Sigmoid colon (tissue), 7 donors: Measurements from ENCODE around the gene ANKRD6. TPM values are rescaled to one million over a fixed set of nuclear protein-coding genes. Genes with fewer than 3 reads are reported as not detected.

Source experiments
- DNase-seq: peaks from one replicate; pipeline ENCODE4 v3.0.0-alpha.2; 2019
- H3K27ac ChIP-seq, 4 donors: fragments of 200-600 bp; sonication (generic); one replicate each; pipeline ENCODE4 v1.5.1; 2016 to 2019; ENCODE audit warnings: mild to moderate bottlenecking in 1 of 4
- H3K27me3 ChIP-seq, 3 donors: fragments of 200-600 bp; sonication (generic); one replicate each; pipeline ENCODE4 v1.5.1; 2019; ENCODE audit warnings: mild to moderate bottlenecking in 1 of 3
- H3K36me3 ChIP-seq, 4 donors: fragments of 200-600 bp; sonication (generic); one replicate each; pipeline ENCODE4 v1.5.1; 2016 to 2019
- H3K4me1 ChIP-seq, 4 donors: fragments of 200-600 bp; sonication (generic); one replicate each; pipeline ENCODE4 v1.5.1; 2017 to 2019
- H3K4me3 ChIP-seq, 4 donors: fragments of 200-600 bp; sonication (generic); one replicate each; pipeline ENCODE4 v1.5.1; 2017 to 2019; ENCODE audit warnings: mild to moderate bottlenecking in 2 of 4, moderate library complexity in 1 of 4
- H3K9me3 ChIP-seq, 4 donors: fragments of 200-600 bp in 3 of 4; sonication (generic) in 3 of 4; one replicate each; pipeline versions ENCODE4 v1.5.1 to v1.6.1; 2013 to 2019
- CTCF ChIP-seq, 4 experiments: fragments of 450-650 bp in 3 of 4; fragments of 200-600 bp in 1 of 4; IDR thresholded peaks; one replicate each; pipeline ENCODE4 v1.5.1; 2016 to 2019; ENCODE audit warnings: antibody characterized with exemption in 4 of 4, mild to moderate bottlenecking in 3 of 4, moderate library complexity in 2 of 4
- EP300 ChIP-seq, 4 donors: sonication (generic); formaldehyde crosslinking; IDR thresholded peaks; one replicate each; pipeline ENCODE4 v1.6.1; 2017; ENCODE audit warnings: antibody characterized with exemption in 4 of 4
- POLR2A ChIP-seq, 2 donors: fragments of 450-650 bp; IDR thresholded peaks; one replicate each; pipeline ENCODE4 v1.6.1; 2016; ENCODE audit warnings: antibody characterized with exemption in 2 of 2, mild to moderate bottlenecking in 2 of 2, moderate library complexity in 2 of 2
- POLR2AphosphoS5 ChIP-seq, 4 donors: sonication (generic); formaldehyde crosslinking; IDR thresholded peaks; one replicate each; pipeline ENCODE4 v1.6.1; 2017; ENCODE audit warnings: antibody characterized with exemption in 4 of 4
- WGBS, 2 donors: extraction: QIAGEN DNeasy Blood & Tissue Kit; methylation state at CpG; one replicate each; pipeline ENCODE4 v1.1.7; 2013; 5-methylcytosine and 5-hydroxymethylcytosine counted together
- intact Hi-C: fragments of 100-400 bp; cut with DNase I; formaldehyde crosslinking; loops from one replicate; pipeline ENCODE4 v1.15.1; 2023
- polyA plus RNA-seq, 3 donors: library from polyadenylated mRNA; stranded (reverse); fragments of 200-250 nt; gene quantifications; one replicate each; pipeline ENCODE4 v1.2.3, GENCODE V29; 2013
- total RNA-seq, 4 donors: library from RNA; depleted of rRNA; stranded (reverse); fragments of >200 nt; gene quantifications; one replicate each; pipeline ENCODE4 v1.1.0, GENCODE V29; 2016
- donor health status: healthy with polysubstance abuse.
- donor health status: Bipolar disorder and iron deficiency.
- donor health status: healthy.

Gene ANKRD6
- total and polyA plus RNA-seq, 7 donors: 1.7 to 21.6 (median 8.0) TPM

GRCh38 chr6:89482126-89482525, 49.2 kb downstream of the ANKRD6 start:
- Histone ChIP-seq H3K27me3 (no peaks in the 10 kb centered on the region), H3K4me3 (no peak overlapping the region), H3K4me1 (peaks cover 0 to 32% (median 20%) of the 10 kb centered on the region in 4 donors), H3K36me3 (no peaks in the 10 kb centered on the region), H3K9me3 (no peaks in the 10 kb centered on the region), H3K27ac (no peak overlapping the region)
- DNase-seq: no peak
- TF ChIP-seq EP300 (IDR thresholded peaks at IDR 0.05) (no peak), POLR2AphosphoS5 (IDR thresholded peaks at IDR 0.05) (no peak), POLR2A (IDR thresholded peaks at IDR 0.05) (no peak), CTCF (IDR thresholded peaks at IDR 0.05) (no peak)
- intact Hi-C loops: no loop called here
- 82 to 90% methylated on average over 1 of the region's 1 CpG for WGBS, 2 donors

GRCh38 chr6:89483111-89483720, 50.3 kb downstream of the ANKRD6 start:
- intact Hi-C loops: no loop called here
- Histone ChIP-seq H3K27ac (no peak overlapping the region), H3K9me3 (no peaks in the 10 kb centered on the region), H3K4me1 (peaks cover 0 to 32% (median 20%) of the 10 kb centered on the region in 4 donors), H3K36me3 (no peaks in the 10 kb centered on the region), H3K4me3 (no peak overlapping the region), H3K27me3 (no peaks in the 10 kb centered on the region)
- WGBS, 2 donors: 76 to 77% methylated on average over 7 of the region's 7 CpGs
- DNase-seq: no peak
- TF ChIP-seq CTCF (IDR thresholded peaks at IDR 0.05): no peak
- TF ChIP-seq POLR2A (IDR thresholded peaks at IDR 0.05): no peak
- TF ChIP-seq POLR2AphosphoS5 (IDR thresholded peaks at IDR 0.05): no peak
- TF ChIP-seq EP300 (IDR thresholded peaks at IDR 0.05): no peak

GRCh38 chr6:89485320-89485719, 52.4 kb downstream of the ANKRD6 start:
- Histone ChIP-seq H3K9me3 (no peaks in the 10 kb centered on the region), H3K4me3 (no peak overlapping the region), H3K36me3 (no peaks in the 10 kb centered on the region), H3K27ac (no peak overlapping the region), H3K4me1 (peaks cover 0 to 32% (median 18%) of the 10 kb centered on the region in 4 donors), H3K27me3 (no peaks in the 10 kb centered on the region)
- intact Hi-C loops: no loop called here
- TF ChIP-seq POLR2AphosphoS5 (IDR thresholded peaks at IDR 0.05) (no peak), EP300 (IDR thresholded peaks at IDR 0.05) (no peak), CTCF (IDR thresholded peaks at IDR 0.05) (no peak), POLR2A (IDR thresholded peaks at IDR 0.05) (no peak)
- no peak for DNase-seq
- 88 to 90% methylated on average over 3 of the region's 3 CpGs for WGBS, 2 donors

GRCh38 chr6:89487864-89488263, 54.9 kb downstream of the ANKRD6 start:
- Histone ChIP-seq H3K4me3 (no peak overlapping the region), H3K9me3 (no peaks in the 10 kb centered on the region), H3K4me1 (peaks cover 0 to 22% (median 14%) of the 10 kb centered on the region in 4 donors), H3K27ac (no peak overlapping the region), H3K36me3 (no peaks in the 10 kb centered on the region), H3K27me3 (no peaks in the 10 kb centered on the region)
- no peak for DNase-seq
- 84% methylated on average over 1 of the region's 1 CpG for WGBS, 2 donors
- TF ChIP-seq CTCF (IDR thresholded peaks at IDR 0.05): no peak
- no peak for TF ChIP-seq EP300 (IDR thresholded peaks at IDR 0.05)
- TF ChIP-seq POLR2AphosphoS5 (IDR thresholded peaks at IDR 0.05): no peak
- TF ChIP-seq POLR2A (IDR thresholded peaks at IDR 0.05): no peak
- intact Hi-C loops: no loop called here

GRCh38 chr6:89488438-89488837, 55.5 kb downstream of the ANKRD6 start:
- Histone ChIP-seq H3K36me3 (no peaks in the 10 kb centered on the region), H3K4me3 (no peak overlapping the region), H3K27me3 (no peaks in the 10 kb centered on the region), H3K9me3 (no peaks in the 10 kb centered on the region), H3K4me1 (peaks cover 0 to 17% (median 9%) of the 10 kb centered on the region in 4 donors), H3K27ac (no peak overlapping the region)
- DNase-seq: no peak
- TF ChIP-seq POLR2A (IDR thresholded peaks at IDR 0.05) (no peak), EP300 (IDR thresholded peaks at IDR 0.05) (no peak), POLR2AphosphoS5 (IDR thresholded peaks at IDR 0.05) (no peak), CTCF (IDR thresholded peaks at IDR 0.05) (no peak)
- intact Hi-C loops: no loop called here
